ENCODE results near the gene EPHA1. TPM values are rescaled to one million over a fixed set of nuclear protein-coding genes. Genes with fewer than 3 reads are reported as not detected.

EPHA1 gene
- total RNA-seq, 2 donors from 2014 or later, result 0.71 TPM; not detected in 1

DNA sequence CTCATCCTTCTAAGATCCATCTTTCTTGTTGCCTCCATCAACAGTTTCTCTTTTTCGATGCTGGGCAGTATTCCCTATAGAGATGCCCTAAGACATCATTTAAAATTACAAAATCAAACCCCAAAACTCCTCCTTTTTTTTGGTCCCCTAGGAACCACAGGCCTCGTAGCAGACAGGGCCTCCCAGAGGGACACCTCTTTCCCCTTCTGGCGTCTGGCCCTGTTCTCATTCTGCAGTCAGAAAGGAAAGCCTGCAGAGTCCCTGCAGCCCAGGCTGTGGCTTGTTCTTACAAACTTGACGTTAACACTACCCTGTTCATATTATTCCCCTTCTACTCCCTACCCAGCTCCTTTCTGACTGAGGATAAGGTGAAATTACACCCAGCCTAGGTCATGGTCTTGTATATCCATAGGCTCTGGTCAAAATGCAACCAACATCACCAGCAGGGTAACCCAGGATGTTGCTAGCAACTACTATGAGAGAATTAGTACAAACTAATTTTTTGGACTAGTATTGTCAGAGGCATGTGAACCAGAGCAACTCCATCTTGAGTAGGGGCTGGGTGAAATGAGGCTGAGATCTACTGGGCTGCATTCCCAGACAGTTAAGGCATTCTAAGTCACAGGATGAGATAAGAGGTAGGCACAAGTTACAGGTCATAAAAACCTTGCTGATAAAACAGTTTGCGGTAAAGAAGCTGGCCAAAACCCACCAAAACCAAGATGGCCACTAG, 3.5 kb upstream of the EPHA1 start:
- Histone ChIP-seq H3K27ac (no peak overlapping the region), H3K4me1 (peaks cover 0 to 37% of the 10 kb centered on the region in 2 donors), H3K36me3 (no peaks in the 10 kb centered on the region), H3K9me3 (no peaks in the 10 kb centered on the region), H3K27me3 (no peaks in the 10 kb centered on the region), H3K4me3 (no peak overlapping the region)
- DNase-seq (ENCODE audit: low spot score), result peak; percentile 32
- TF ChIP-seq, protein P1, sequence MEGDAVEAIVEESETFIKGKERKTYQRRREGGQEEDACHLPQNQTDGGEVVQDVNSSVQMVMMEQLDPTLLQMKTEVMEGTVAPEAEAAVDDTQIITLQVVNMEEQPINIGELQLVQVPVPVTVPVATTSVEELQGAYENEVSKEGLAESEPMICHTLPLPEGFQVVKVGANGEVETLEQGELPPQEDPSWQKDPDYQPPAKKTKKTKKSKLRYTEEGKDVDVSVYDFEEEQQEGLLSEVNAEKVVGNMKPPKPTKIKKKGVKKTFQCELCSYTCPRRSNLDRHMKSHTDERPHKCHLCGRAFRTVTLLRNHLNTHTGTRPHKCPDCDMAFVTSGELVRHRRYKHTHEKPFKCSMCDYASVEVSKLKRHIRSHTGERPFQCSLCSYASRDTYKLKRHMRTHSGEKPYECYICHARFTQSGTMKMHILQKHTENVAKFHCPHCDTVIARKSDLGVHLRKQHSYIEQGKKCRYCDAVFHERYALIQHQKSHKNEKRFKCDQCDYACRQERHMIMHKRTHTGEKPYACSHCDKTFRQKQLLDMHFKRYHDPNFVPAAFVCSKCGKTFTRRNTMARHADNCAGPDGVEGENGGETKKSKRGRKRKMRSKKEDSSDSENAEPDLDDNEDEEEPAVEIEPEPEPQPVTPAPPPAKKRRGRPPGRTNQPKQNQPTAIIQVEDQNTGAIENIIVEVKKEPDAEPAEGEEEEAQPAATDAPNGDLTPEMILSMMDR (IDR thresholded peaks at IDR 0.05), result no peak

DNA sequence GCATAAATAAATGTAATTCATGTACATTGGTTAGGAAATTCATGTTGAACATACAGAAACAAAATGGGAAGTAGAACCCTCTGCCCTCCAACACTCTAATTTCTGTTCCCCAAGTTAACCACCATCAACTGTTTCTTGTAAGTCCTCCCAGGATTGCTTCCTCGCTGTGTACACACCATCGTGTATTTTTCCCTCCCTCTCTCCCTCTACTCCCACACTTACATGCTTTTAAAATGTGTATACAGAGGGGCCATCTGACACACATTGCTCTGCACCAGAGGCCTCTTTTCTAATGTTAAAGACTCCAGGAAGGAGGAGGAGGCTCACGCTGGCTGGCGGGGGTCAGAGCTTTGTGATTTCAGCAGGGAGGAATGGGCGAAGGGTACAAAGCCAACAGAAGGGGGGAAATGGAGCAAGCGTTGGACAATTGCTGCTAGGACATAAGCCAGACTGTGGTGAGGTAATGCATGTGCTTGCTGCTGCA, 1.9 kb upstream of the EPHA1 start:
- TF ChIP-seq, protein P1 (IDR thresholded peaks at IDR 0.05), result no peak
- H3K4me3 ChIP-seq, result no peak overlapping the region
- H3K4me1 ChIP-seq, result peaks cover 0 to 37% of the 10 kb centered on the region in 2 donors
- no peaks in the 10 kb centered on the region for H3K27me3 ChIP-seq
- peak; percentile 65 for DNase-seq (ENCODE audit: low spot score)
- no peaks in the 10 kb centered on the region for H3K36me3 ChIP-seq
- no peaks in the 10 kb centered on the region for H3K9me3 ChIP-seq
- no peak overlapping the region for H3K27ac ChIP-seq

DNA sequence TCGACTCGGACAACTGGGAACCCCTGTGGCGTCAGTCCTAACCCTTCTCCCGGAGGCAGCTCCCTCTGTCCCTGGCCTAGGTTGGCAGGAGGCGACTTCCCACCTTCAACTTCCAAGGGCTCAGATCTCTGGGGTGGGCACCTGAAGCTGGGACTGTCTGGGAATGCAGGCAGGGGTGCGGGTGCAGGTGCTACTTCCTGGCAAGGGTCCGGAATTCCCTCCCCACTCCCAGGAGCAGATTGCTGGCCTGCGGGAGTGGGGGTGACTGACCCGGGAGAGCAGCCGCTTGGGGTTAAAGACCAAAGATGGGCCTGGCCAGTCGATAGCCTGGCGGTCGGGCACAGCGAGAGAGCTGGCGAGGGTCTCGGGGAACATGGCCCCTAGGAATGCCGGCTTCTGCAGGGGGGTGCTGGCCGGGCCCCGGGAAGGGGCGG, 387 bp downstream of the EPHA1 start:
- Histone ChIP-seq H3K36me3 (no peaks in the 10 kb centered on the region), H3K9me3 (no peaks in the 10 kb centered on the region), H3K4me3 (peak overlapping the region in 1 of 2 donors; percentile 34), H3K27ac (no peak overlapping the region), H3K4me1 (peaks cover 0 to 44% of the 10 kb centered on the region in 2 donors), H3K27me3 (no peaks in the 10 kb centered on the region)
- TF ChIP-seq, protein P1 (IDR thresholded peaks at IDR 0.05), result no peak
- peak; percentile 51 for DNase-seq (ENCODE audit: low spot score)

DNA sequence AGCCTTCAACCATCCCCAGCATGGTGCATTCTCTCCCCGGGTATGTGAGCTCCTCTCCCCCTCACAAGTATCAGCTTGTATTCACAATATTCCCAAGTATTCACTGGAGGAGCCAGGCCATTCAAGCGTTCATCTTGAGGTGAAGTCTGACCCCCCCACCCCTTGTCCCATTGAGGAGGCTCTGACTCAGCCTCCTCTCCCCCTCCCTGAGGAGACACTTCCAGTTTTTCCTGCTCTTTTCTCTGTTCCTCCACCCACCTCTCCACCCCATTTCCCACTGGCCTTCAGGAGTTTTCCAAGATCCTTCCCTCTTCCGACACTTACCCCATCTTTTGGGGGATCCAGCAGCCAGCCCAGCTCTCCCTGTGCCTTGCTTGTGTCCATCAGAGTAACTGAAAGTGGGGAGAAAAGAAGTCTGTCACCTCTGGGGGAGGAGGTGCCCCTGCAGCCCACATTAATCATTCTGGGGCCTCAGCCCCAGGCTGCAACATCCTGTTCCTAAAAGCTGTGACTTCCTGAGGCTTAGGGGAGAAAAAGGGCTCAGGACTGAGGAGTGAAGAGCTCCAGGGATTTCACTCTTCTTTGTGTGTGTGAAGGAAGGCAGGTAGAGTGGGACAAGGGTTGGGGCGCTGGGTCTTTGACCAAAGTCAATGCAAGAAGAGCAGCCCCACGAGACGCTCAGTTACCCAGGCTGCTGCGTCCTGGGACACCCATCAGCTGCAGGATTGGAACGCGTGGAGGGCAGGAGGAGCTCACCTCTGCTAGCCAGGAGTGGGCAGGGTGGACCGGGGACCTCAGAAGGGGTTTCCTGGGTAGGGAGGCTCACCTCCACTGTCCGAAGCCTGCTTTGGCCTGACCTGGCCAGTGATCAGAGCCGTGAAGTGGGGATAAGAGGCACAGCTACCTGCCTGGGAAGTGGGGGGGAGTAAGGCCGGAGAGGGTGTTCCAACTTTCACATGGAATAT, 1.1 kb downstream of the EPHA1 start:
- no peaks in the 10 kb centered on the region for H3K27me3 ChIP-seq
- H3K36me3 ChIP-seq, result no peaks in the 10 kb centered on the region
- no peaks in the 10 kb centered on the region for H3K9me3 ChIP-seq
- no peak for DNase-seq (ENCODE audit: low spot score)
- H3K4me3 ChIP-seq, result no peak overlapping the region
- H3K27ac ChIP-seq, result no peak overlapping the region
- TF ChIP-seq, protein P1 (IDR thresholded peaks at IDR 0.05), result no peak
- H3K4me1 ChIP-seq, result peaks cover 0 to 44% of the 10 kb centered on the region in 2 donors

DNA sequence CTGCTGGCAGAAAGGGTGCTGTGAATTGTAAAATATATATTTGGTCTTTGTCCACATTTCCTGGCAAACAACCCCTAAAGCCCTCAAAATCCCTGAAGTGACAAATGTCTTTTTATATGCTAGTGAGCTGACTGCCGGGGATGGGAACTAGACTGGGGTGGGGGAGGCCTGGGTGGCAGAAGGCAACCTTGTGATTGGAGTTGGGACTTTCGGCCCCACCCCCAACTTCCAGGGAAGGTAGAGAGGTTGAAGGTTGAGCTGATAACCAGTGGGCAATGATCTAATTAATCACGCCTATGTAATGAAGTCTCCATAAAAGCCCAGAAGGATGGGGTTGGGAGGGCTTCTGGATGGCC, 2.7 kb downstream of the EPHA1 start:
- no peaks in the 10 kb centered on the region for H3K27me3 ChIP-seq
- H3K27ac ChIP-seq, result no peak overlapping the region
- TF ChIP-seq, protein P1 (IDR thresholded peaks at IDR 0.05), result no peak
- H3K36me3 ChIP-seq, result no peaks in the 10 kb centered on the region
- no peak for DNase-seq (ENCODE audit: low spot score)
- no peak overlapping the region for H3K4me3 ChIP-seq
- peaks cover 0 to 39% of the 10 kb centered on the region in 2 donors for H3K4me1 ChIP-seq
- H3K9me3 ChIP-seq, result no peaks in the 10 kb centered on the region

Measured in right atrium auricular region (tissue), 2 donors.